ENCODE results near the gene UGT3A1. TPM values are rescaled to one million over a fixed set of nuclear protein-coding genes. Genes with fewer than 3 reads are reported as not detected.
A peak's percentile ranks its signal among the peaks of the same experiment; 100 is the strongest.

Gene UGT3A1
- total RNA-seq, 2 experiments from 2014 or later, result not detected

DNA sequence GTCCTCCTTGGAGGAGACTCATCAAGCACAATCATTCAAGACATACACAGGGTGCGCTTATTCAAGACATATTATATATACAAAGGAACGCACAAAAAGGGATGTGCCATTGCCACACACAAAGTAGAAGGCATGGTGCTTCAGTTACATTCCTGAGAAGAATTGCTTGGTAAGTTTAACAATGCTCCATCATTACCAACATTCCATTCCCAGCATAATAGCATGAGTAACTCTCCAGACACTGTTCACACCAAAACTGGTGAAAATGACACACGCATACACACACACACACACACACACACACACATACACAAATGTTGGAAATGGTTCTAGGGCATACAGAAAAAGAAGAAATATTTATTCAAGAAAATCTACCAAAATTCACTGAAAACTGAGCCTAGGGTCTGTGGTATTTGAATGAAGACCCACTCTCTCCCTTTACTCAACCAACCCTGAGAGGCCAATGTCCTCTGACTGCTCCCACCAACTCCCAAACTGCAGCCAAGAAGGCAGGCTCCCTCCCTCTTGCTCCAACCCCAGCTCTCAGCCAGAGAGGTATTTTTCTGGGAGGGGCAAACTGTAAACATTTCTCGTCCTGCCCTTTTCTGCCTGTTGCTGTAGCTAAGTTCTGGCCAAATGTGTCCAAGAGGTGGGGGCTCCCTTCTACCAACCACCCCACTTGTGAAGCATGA, 19.9 kb downstream of the UGT3A1 start:
- ChIA-PET POLR2A (interaction anchor here (0.7 kb wide), 1 partner anchor 17 kb away, joined by 4 read pairs; no protein-coding TSS in a partner anchor), CTCF (ENCODE audit: unreplicated experiment) (no interaction called here)
- no peak for TF ChIP-seq EZH2phosphoT487 (IDR thresholded peaks at IDR 0.05; ENCODE audit: borderline replicate concordance, low read depth, low read length)
- TF ChIP-seq, protein P1, sequence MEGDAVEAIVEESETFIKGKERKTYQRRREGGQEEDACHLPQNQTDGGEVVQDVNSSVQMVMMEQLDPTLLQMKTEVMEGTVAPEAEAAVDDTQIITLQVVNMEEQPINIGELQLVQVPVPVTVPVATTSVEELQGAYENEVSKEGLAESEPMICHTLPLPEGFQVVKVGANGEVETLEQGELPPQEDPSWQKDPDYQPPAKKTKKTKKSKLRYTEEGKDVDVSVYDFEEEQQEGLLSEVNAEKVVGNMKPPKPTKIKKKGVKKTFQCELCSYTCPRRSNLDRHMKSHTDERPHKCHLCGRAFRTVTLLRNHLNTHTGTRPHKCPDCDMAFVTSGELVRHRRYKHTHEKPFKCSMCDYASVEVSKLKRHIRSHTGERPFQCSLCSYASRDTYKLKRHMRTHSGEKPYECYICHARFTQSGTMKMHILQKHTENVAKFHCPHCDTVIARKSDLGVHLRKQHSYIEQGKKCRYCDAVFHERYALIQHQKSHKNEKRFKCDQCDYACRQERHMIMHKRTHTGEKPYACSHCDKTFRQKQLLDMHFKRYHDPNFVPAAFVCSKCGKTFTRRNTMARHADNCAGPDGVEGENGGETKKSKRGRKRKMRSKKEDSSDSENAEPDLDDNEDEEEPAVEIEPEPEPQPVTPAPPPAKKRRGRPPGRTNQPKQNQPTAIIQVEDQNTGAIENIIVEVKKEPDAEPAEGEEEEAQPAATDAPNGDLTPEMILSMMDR (conservative IDR thresholded peaks at IDR 0.05; ENCODE audit: low read length), result no peak
- intact Hi-C loops (cut with micrococcal nuclease; ENCODE audit: unreplicated experiment), result no loop called here
- Histone ChIP-seq H3K4me2 (ENCODE audit: low read length) (no peak overlapping the region), H3K9me2 (ENCODE audit: insufficient read depth, low read length) (no peaks in the 10 kb centered on the region), H3K27ac (ENCODE audit: low read depth, low read length, poor library complexity, severe bottlenecking) (no peak overlapping the region), H3K36me3 (ENCODE audit: insufficient read depth, low read length) (no peaks in the 10 kb centered on the region), H4K20me1 (ENCODE audit: insufficient read depth, low read length) (no peaks in the 10 kb centered on the region), H3K79me2 (ENCODE audit: insufficient read depth, low read depth, low read length) (no peaks in the 10 kb centered on the region), H3K4me1 (ENCODE audit: insufficient read depth, low read length, poor library complexity, severe bottlenecking) (no peaks in the 10 kb centered on the region), H3K9me3 (ENCODE audit: low read length) (no peaks in the 10 kb centered on the region), H3K4me3 (ENCODE audit: low read depth, low read length, poor library complexity, severe bottlenecking) (no peak overlapping the region), H2AFZ (ENCODE audit: low read length) (no peak overlapping the region)
- no TSS peak for BruUV-seq (replicated peaks)
- DNase-seq (ENCODE audit: low spot score), result no peak

DNA sequence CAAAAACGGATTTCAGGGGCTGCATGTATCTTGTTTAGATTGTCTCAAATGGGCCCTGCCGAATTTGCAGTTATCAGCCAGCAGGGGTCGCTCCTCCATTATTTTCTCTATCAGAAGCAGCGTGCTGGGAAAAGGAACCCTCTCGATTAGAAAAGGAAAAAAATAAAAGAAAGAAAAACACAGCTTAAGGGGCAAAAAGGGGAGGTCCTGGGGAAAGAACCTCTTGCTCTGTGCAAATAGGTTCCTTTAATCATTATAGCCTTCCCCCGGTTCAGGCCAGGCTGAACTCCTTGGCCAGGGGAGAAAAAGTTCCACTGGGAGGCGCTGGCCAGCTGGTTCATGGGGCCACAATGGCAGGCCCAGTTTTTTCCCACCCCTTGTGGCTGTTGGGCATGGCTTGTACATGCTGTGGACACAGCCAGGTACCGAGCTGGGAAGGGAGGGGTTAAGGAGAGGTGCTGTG, 27.8 kb downstream of the UGT3A1 start:
- Histone ChIP-seq H3K9me3 (ENCODE audit: low read length) (no peaks in the 10 kb centered on the region), H4K20me1 (ENCODE audit: insufficient read depth, low read length) (no peaks in the 10 kb centered on the region), H3K4me1 (ENCODE audit: insufficient read depth, low read length, poor library complexity, severe bottlenecking) (no peaks in the 10 kb centered on the region), H3K27ac (ENCODE audit: low read depth, low read length, poor library complexity, severe bottlenecking) (no peak overlapping the region), H3K9me2 (ENCODE audit: insufficient read depth, low read length) (no peaks in the 10 kb centered on the region), H3K36me3 (ENCODE audit: insufficient read depth, low read length) (no peaks in the 10 kb centered on the region), H3K4me3 (ENCODE audit: low read depth, low read length, poor library complexity, severe bottlenecking) (no peak overlapping the region), H3K4me2 (ENCODE audit: low read length) (no peak overlapping the region), H2AFZ (ENCODE audit: low read length) (no peak overlapping the region), H3K79me2 (ENCODE audit: insufficient read depth, low read depth, low read length) (no peaks in the 10 kb centered on the region)
- CTCF ChIA-PET (ENCODE audit: unreplicated experiment), result no interaction called here
- TF ChIP-seq, protein P1 (conservative IDR thresholded peaks at IDR 0.05; ENCODE audit: low read length), result peak; percentile 81
- TF ChIP-seq EZH2phosphoT487 (IDR thresholded peaks at IDR 0.05; ENCODE audit: borderline replicate concordance, low read depth, low read length), result no peak
- BruUV-seq (replicated peaks), result no TSS peak
- POLR2A ChIA-PET, result interaction anchor here (0.5 kb wide), 1 partner anchor 479 kb away, joined by 3 read pairs; no protein-coding TSS in a partner anchor
- intact Hi-C loops (cut with micrococcal nuclease; ENCODE audit: unreplicated experiment), result no loop called here
- DNase-seq (ENCODE audit: low spot score), result peak; percentile 11

DNA sequence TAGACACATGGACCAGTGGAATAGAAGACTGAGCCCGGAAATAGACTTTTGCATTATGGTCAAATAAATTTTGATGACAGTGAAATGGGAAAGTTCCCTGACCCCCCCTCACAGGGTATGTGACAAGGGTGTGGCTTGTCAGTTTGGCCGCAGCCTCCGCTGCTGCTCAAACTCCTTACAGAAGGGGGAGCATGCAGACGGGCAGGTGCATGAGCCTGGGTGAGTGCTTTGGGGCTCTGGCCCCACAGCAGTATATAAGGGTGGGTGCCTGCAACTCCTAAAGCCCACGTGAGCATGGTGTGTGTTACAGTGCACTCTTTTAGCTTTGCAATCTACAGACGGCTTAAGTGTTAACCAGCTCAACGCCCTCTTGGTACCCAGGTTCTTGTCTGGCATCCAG, 30.9 kb downstream of the UGT3A1 start:
- POLR2A ChIA-PET, result no interaction called here
- Histone ChIP-seq H3K79me2 (ENCODE audit: insufficient read depth, low read depth, low read length) (no peaks in the 10 kb centered on the region), H4K20me1 (ENCODE audit: insufficient read depth, low read length) (no peaks in the 10 kb centered on the region), H3K36me3 (ENCODE audit: insufficient read depth, low read length) (no peaks in the 10 kb centered on the region), H3K4me3 (ENCODE audit: low read depth, low read length, poor library complexity, severe bottlenecking) (no peak overlapping the region), H3K9me2 (ENCODE audit: insufficient read depth, low read length) (no peaks in the 10 kb centered on the region), H3K9me3 (ENCODE audit: low read length) (no peaks in the 10 kb centered on the region), H3K4me1 (ENCODE audit: insufficient read depth, low read length, poor library complexity, severe bottlenecking) (no peaks in the 10 kb centered on the region), H3K4me2 (ENCODE audit: low read length) (no peak overlapping the region), H2AFZ (ENCODE audit: low read length) (no peak overlapping the region), H3K27ac (ENCODE audit: low read depth, low read length, poor library complexity, severe bottlenecking) (no peak overlapping the region)
- CTCF ChIA-PET (ENCODE audit: unreplicated experiment), result no interaction called here
- DNase-seq (ENCODE audit: low spot score), result no peak
- intact Hi-C loops (cut with micrococcal nuclease; ENCODE audit: unreplicated experiment), result no loop called here
- TF ChIP-seq, protein P1 (conservative IDR thresholded peaks at IDR 0.05; ENCODE audit: low read length), result no peak
- no peak for TF ChIP-seq EZH2phosphoT487 (IDR thresholded peaks at IDR 0.05; ENCODE audit: borderline replicate concordance, low read depth, low read length)
- no TSS peak for BruUV-seq (replicated peaks)

Measured in OCI-LY7 (cell line).